ENCODE results near the gene INPP4A.

Gene INPP4A

DNA sequence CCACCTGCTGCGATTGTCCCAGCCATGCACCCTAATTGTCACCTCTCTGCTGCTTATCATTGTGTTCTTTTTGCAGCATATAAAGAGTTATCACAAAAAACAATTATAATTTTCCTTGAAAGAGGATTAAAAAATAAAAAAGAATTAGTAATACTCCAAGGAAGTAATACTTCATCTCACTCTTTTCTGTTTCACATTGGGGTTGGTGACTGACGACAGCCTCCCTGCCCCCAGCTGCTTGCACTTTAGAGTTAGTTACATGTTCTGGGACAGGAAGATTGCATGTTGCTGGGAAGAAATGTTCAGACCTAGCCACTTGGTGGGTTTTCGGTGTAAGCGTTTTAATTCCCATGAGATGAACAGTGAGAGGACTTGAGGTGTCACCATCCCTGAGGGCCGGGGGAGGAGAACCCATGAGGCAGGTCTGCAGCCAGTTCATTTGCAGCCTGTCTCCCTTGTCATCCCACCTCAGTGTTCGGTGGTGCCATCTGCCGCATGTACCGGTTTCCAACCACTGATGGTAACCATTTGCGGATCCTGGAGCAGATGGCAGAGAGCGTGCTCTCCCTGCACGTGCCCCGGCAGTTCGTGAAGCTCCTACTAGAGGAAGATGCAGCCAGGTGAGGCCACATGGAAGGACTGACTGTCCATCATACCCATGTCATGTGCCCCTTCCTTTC is 94.5 kb downstream of the INPP4A start:
- no peak overlapping the region for H3K4me3 Mint-ChIP-seq
- no peaks in the 10 kb centered on the region for H3K4me1 Mint-ChIP-seq
- H3K27ac Mint-ChIP-seq: no peak overlapping the region
- no peaks in the 10 kb centered on the region for H3K9me3 Mint-ChIP-seq
- H3K27me3 Mint-ChIP-seq: no peaks in the 10 kb centered on the region
- peaks cover 13% of the 10 kb centered on the region for H3K36me3 Mint-ChIP-seq

DNA sequence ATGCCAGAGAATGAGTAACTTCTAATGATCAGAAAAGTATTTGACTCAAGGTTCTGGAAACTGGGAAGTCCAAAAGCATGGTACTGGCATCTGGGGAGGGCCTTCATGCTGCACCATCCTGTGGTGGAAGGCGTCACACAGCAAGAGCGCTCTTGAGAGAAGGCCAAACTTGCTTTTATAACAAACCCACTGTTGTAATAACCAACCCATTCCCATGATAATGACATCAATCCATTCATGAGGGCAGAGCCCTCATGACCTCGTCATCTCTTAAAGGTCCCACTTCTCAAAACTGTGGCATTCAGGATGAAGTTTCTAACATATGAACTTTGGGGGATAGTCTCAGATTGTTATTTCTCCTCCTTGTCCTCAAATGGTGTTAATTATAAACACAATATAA is 95.9 kb downstream of the INPP4A start:
- H3K9me3 Mint-ChIP-seq: no peaks in the 10 kb centered on the region
- H3K4me1 Mint-ChIP-seq: peaks cover 8% of the 10 kb centered on the region
- no peak overlapping the region for H3K4me3 Mint-ChIP-seq
- no peak overlapping the region for H3K27ac Mint-ChIP-seq
- peaks cover 13% of the 10 kb centered on the region for H3K36me3 Mint-ChIP-seq
- no peaks in the 10 kb centered on the region for H3K27me3 Mint-ChIP-seq

DNA sequence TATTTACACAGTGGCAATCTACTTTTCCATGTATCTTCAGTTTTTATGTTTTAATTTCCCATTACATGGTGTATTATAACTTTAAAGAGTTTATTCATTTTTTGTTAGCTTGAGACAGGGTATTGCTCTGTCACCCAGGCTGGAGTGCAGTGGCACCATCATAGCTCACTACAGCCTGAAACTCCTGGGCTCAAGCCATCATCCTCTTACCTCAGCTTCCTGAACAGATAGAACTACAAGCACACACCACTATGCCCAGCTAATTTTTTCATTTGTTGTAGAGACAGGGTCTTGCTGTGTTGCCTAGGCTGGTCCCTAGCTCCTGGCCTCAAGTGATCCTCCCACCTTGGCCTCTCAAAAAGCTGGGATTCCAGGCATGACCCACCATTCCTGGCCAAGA is 96.8 kb downstream of the INPP4A start:
- Mint-ChIP-seq H3K9me3 (no peaks in the 10 kb centered on the region), H3K27me3 (no peaks in the 10 kb centered on the region), H3K27ac (peak overlapping the region; percentile 71), H3K4me3 (no peak overlapping the region), H3K36me3 (peaks cover 16% of the 10 kb centered on the region), H3K4me1 (peaks cover 8% of the 10 kb centered on the region)

DNA sequence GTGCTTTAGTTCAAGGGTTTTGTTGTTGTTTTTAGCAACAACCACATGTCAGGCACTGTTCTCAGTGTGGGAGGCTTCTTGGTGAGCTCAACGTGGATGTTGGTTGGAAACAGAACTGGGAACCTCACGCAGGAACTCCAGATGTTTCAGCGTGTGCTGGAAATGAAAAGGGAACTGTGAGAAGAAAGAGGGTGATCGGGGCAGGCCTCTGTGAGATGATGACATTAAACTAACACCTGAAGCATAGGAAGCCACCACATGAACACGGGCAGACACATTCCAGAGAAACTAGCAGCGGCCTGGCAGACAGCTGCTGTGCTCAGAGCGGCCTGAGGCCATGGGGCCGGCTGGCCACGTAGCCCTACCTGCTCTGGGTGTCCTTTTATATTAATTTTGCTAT is 97.2 kb downstream of the INPP4A start:
- Mint-ChIP-seq H3K27ac (no peak overlapping the region), H3K27me3 (no peaks in the 10 kb centered on the region), H3K4me3 (no peak overlapping the region), H3K4me1 (peaks cover 10% of the 10 kb centered on the region), H3K36me3 (peaks cover 12% of the 10 kb centered on the region), H3K9me3 (no peaks in the 10 kb centered on the region)

DNA sequence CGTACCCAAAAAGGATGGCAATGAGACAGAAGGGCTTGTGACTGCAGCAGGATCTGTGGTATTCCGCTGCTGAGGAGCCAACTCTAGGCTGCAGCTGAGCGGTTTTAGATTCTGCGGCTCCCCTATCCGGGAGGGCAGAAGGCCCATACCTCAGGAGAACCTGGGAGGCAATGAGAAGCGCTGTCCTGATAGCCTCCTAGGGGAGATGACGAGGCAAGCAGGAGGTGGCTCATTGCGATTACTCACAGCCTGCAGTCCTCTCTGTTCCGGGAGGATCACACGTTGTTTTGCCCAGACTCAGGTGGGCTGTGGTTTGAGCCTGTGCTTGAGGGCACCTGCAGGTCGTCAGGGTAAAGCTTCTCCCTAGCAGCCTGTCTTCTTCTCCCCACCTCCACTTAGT is 98.6 kb downstream of the INPP4A start:
- H3K36me3 Mint-ChIP-seq: peaks cover 14% of the 10 kb centered on the region
- H3K4me3 Mint-ChIP-seq: no peak overlapping the region
- no peaks in the 10 kb centered on the region for H3K27me3 Mint-ChIP-seq
- no peaks in the 10 kb centered on the region for H3K9me3 Mint-ChIP-seq
- H3K4me1 Mint-ChIP-seq: peaks cover 21% of the 10 kb centered on the region
- no peak overlapping the region for H3K27ac Mint-ChIP-seq

DNA sequence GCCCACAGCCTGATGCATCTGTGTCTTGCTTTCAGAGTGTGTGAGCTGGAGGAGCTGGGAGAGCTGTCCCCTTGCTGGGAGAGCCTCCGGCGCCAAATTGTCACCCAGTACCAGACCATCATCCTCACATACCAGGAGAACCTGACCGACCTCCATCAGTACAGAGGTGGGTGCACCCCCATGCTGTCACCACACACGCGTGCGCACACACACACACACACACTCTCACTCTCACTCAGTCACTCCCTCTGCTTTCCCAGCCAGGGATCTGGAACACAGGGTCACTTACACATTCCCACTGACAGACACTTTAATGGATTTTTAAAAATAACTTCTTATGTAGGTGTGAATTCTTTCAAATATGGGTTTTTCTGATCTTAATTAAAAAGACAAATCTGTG is 99.2 kb downstream of the INPP4A start:
- H3K4me3 Mint-ChIP-seq: no peak overlapping the region
- H3K4me1 Mint-ChIP-seq: peaks cover 27% of the 10 kb centered on the region
- no peaks in the 10 kb centered on the region for H3K9me3 Mint-ChIP-seq
- no peaks in the 10 kb centered on the region for H3K27me3 Mint-ChIP-seq
- peaks cover 14% of the 10 kb centered on the region for H3K36me3 Mint-ChIP-seq
- no peak overlapping the region for H3K27ac Mint-ChIP-seq

DNA sequence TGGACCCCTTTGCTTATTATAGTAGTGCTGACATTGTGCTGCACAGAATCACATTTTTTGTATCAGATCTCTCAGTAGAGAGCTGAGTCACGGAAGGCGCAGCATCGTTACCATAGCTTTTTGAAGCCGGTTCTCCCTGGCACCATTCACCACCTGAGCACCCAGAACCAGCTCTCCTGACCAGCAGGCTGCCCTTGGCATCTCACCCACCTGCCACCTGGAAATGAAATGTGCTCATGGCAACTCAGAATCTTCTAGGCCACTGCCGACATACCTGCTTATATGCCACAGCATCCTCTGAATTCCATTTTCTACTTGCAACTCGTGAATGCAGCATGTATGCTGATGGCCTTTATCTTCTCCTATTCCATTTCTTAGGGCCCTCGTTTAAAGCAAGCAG is 100.9 kb downstream of the INPP4A start:
- Mint-ChIP-seq H3K4me1 (peaks cover 35% of the 10 kb centered on the region), H3K27me3 (no peaks in the 10 kb centered on the region), H3K9me3 (no peaks in the 10 kb centered on the region), H3K4me3 (no peak overlapping the region), H3K27ac (no peak overlapping the region), H3K36me3 (peaks cover 14% of the 10 kb centered on the region)

DNA sequence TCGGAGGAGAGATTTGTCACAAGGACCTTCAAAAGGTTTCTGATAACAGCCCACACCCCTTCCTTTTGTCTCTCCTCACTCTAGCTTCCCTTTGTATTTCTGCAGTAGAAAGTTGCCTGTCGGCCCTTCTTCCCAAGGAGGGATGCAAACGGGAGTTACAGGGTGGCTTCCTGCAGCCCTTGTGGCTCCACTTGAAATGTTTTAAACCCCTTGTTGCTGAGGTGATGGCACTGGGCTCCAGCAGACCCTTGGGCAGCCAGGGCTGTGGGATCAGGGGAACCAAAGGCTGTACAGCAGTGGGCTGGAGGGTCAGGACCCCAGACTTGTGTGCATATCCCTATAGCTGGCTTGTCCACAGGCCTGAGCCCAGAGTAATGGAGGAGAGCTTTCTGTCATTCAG is 101.5 kb downstream of the INPP4A start:
- H3K4me1 Mint-ChIP-seq: peaks cover 41% of the 10 kb centered on the region
- no peak overlapping the region for H3K27ac Mint-ChIP-seq
- no peaks in the 10 kb centered on the region for H3K27me3 Mint-ChIP-seq
- no peak overlapping the region for H3K4me3 Mint-ChIP-seq
- peaks cover 15% of the 10 kb centered on the region for H3K36me3 Mint-ChIP-seq
- H3K9me3 Mint-ChIP-seq: no peaks in the 10 kb centered on the region

DNA sequence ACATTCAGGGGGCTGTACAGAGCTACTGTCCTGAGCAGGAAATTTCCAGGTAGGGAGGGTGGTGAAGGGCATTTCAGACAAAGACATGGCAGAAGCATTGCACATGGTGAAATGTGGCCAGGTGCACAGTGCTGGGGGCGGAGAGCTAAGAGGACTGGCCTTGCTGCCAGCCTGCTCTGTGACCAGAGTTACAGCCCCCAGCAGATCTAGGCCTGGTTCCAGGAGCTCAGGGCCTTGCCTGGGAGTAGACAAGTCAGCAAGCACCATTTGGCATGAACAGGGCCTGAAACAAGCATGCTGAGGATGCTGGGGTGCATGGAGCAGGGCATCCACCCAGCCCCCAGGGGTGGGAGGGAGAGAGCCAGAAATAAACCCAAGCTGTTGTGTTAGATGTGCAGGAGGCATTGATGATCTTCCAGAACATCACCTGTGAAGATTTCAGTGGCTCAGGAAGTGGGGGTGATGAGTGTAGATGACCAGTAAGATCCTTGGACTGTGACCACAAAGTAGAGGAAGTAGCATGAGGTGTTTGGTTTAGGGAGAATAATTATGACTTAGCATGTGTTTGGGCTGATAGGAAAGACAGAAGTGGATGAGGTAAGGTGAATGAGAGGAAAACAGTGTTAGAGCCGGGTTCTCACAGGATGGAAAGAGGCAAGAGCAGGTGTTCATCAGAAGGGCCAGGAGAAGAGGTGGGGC is 102.6 kb downstream of the INPP4A start:
- Mint-ChIP-seq H3K36me3 (peaks cover 17% of the 10 kb centered on the region), H3K4me1 (peaks cover 44% of the 10 kb centered on the region), H3K4me3 (no peak overlapping the region), H3K27ac (peak overlapping the region; percentile 52), H3K9me3 (no peaks in the 10 kb centered on the region), H3K27me3 (no peaks in the 10 kb centered on the region)

DNA sequence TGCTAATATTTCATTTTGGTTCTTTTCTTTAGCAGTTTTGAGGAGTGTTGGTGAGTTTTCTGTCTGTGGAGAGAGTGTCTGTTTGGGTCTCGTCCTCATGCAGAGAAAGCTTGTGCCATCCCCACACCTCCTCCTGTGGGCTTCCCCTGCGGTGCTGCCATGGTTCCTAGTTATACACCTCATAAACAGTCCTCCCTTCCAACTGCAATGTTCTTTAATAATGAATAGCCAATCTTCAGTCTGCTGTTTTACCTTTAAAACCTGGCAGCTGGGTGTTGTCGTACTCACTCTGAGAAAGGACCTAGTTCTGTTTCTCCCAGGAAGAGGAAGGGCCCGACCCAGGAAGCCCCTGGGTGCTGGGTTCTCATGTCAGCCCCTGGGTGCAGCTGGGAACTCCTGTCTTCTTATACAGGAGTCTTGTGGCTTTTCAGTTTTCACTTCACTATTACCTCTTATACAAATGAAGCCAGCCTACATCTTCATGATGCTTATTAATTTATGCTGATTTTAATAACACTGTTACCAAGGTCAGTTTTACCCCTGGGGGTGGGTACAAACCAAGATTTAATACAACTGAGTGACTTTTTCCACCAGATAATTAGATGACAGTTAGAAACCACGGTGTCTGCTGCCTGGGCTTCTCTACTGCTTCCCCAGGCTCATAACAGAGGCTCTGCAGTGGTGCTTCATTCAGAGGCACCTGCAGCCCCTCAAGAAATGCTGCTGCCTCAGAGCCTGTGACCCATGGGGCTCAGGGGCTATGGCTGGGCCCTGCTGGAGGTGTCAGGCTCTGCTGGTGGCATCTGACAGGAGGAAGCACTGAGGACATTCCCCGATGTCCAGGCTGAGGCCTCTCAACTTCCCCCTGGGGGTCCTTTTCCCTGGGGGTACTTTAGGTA is 104.5 kb downstream of the INPP4A start:
- no peaks in the 10 kb centered on the region for H3K27me3 Mint-ChIP-seq
- H3K27ac Mint-ChIP-seq: peak overlapping the region; percentile 30
- no peak overlapping the region for H3K4me3 Mint-ChIP-seq
- peaks cover 13% of the 10 kb centered on the region for H3K36me3 Mint-ChIP-seq
- H3K9me3 Mint-ChIP-seq: no peaks in the 10 kb centered on the region
- H3K4me1 Mint-ChIP-seq: peaks cover 47% of the 10 kb centered on the region

DNA sequence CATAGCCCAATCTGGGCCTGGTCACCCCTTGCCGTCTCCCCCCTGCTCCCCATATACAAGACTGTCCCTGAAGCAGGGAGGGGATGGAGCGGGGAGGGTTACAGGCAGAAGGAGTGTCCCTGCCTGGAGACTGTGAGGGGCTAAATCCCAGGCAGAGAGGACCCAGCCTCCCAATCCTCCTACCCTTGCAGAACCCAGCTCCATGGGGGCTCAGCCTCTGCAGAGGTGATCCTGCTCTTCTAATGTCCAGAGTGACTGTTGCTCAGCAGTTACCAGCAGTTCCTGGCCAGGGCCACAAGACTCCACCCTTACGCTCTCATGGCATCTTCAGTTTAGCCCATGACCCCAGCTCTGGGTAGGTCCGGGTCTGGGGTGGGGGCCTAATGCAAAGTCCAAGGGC is 105.5 kb downstream of the INPP4A start:
- Mint-ChIP-seq H3K36me3 (peaks cover 16% of the 10 kb centered on the region), H3K27ac (peak overlapping the region; percentile 91), H3K27me3 (no peaks in the 10 kb centered on the region), H3K9me3 (no peaks in the 10 kb centered on the region), H3K4me1 (peaks cover 48% of the 10 kb centered on the region), H3K4me3 (no peak overlapping the region)

DNA sequence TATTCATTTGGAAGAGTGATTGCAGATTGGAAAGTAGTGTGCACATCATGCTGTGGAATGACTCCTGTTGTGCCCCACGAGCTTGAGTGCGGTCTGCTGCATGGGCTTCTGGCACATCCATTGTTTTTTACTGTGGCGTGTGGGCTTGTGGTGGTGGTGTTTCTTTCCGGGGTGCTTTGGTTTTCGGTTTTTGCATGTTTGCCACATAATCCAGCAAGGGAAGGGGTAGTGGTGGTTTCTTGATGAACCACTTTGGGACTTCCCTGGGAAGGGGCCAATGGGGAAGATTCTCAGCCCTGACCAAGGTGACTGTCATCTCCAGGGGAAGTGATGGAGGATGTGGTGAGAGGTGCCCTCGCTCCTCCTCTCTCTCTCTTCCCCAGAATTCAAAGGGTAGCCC is 106.7 kb downstream of the INPP4A start:
- peaks cover 56% of the 10 kb centered on the region for H3K4me1 Mint-ChIP-seq

DNA sequence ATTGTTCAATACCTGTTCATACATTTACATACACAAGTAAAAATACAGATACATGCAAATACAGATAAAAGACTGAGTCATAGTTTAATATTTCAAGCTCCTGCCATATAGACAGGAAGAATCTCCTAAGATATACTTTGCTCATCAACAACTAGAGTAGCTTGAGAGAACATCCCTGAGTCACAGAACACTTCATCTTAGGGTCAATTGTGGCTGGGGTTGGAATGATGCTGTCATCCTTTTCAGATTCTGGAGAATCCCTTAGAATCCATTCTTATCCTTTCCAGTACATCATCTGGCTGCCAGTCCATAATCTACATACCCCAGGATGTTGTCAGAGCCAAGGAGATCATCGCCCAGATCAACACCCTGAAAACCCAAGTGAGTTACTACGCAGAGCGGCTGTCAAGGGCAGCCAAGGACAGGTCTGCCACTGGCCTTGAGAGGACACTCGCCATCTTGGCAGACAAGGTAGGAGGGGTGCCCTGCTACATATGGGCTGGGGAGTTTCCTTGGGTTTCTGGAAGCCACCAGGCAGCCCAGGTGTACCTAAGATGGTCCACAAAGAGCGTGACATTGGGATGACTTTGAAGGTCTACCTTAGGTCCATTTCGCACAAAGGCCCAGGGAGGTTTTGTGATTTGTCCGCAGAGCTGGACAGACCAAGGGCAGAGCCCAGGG is 108.0 kb downstream of the INPP4A start:
- H3K9me3 Mint-ChIP-seq: no peaks in the 10 kb centered on the region
- peak overlapping the region; percentile 80 for H3K27ac Mint-ChIP-seq
- H3K4me1 Mint-ChIP-seq: peaks cover 53% of the 10 kb centered on the region
- no peaks in the 10 kb centered on the region for H3K27me3 Mint-ChIP-seq
- H3K4me3 Mint-ChIP-seq: no peak overlapping the region
- H3K36me3 Mint-ChIP-seq: peaks cover 12% of the 10 kb centered on the region

More for the DNA sequence above, 106.7 kb downstream of the INPP4A start:
- Mint-ChIP-seq H3K36me3 (peaks cover 15% of the 10 kb centered on the region), H3K4me3 (no peak overlapping the region), H3K27ac (peak overlapping the region; percentile 84), H3K9me3 (no peaks in the 10 kb centered on the region), H3K27me3 (no peaks in the 10 kb centered on the region)

DNA sequence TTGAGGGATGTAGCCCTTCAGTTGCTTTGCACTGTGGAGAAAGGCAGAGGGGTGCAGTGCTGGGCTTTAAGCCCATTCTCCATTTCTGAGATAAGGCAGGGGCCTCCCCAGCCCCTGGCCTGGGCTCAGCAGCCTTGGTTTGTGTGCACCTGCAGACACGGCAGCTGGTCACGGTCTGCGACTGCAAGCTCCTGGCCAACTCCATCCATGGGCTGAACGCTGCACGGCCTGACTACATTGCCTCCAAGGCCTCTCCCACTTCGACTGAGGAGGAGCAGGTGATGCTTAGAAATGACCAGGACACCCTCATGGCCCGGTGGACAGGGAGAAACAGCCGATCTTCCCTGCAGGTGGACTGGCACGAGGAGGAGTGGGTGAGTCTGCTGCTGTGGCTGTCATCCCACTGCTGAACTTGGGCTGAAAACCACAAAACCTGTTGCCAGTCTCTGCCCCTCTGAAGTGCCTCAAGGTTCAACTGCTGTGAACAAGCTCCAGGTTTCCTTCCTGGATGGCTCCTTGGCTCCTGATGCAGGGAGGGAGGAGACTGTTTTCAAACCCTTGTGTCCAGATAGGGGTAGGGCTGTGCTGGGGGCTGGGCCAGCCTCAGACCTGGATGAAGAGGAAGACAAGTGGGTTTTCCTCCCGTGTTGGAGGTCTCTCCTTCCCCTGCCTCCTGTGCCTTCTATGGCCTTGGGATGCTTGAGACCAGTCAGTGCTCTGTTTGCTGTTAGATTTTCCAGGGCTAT is 109.6 kb downstream of the INPP4A start:
- Mint-ChIP-seq H3K4me3 (no peak overlapping the region), H3K36me3 (peaks cover 12% of the 10 kb centered on the region), H3K9me3 (no peaks in the 10 kb centered on the region), H3K4me1 (peaks cover 46% of the 10 kb centered on the region), H3K27me3 (no peaks in the 10 kb centered on the region), H3K27ac (no peak overlapping the region)

DNA sequence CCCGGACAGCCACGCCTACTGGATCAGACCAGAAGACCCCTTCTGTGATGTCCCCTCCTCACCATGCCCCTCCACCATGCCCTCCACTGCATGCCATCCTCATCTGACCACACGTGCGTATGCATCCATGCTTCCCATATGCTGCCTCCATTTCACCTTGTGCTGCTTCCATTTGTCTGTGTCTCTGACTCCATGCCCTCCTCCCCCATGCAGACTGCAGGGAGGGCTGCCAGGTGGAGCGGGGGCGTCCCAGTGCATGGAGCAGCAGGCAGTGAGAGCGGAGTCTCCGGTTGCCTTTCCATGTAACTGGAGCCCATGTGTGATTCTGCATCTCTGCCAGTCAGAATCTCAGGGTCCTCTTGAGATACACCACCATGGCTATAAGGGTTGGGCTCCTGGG is 111.0 kb downstream of the INPP4A start:
- Mint-ChIP-seq H3K4me3 (no peak overlapping the region), H3K4me1 (peaks cover 40% of the 10 kb centered on the region), H3K36me3 (peaks cover 9% of the 10 kb centered on the region), H3K9me3 (no peaks in the 10 kb centered on the region), H3K27ac (no peak overlapping the region), H3K27me3 (no peaks in the 10 kb centered on the region)
